IMR-90 (cell line): Measurements from ENCODE around the gene DISC1. TPM values are rescaled to one million over a fixed set of nuclear protein-coding genes. Genes with fewer than 3 reads are reported as not detected.

Experiments used
- ATAC-seq: fragments of 200-7000 bp; cut with Tn5 transposase; 2 replicates; pipeline ENCODE4 v1.9.1; 2020; ENCODE audit warnings: low read depth, mild to moderate bottlenecking, moderate library complexity
- BruUV-seq: library from RNA; stranded (reverse); fragments of 400-500 nt; replicated peaks from 2 replicates; lab custom pipeline; 2021; lab: Mats Ljungman, UMichigan
- CTCF ChIA-PET: fragments of 300-600 bp; formaldehyde crosslinking; extraction: SDS; loops from one replicate; lab custom pipeline; 2021; ENCODE audit warnings: antibody characterized with exemption; lab: Yijun Ruan, JAX
- POLR2A ChIA-PET: fragments of 300-600 bp; sonication (Branson Sonifier 250); formaldehyde crosslinking; loops from one replicate; lab custom pipeline; 2022; ENCODE audit warnings: antibody characterized with exemption; ENCODE audit not compliant: unreplicated experiment; lab: Charles Lee
- DNase-seq: peaks from one replicate; pipeline ENCODE4 v3.0.0; 2013
- H2AFZ ChIP-seq: replicated peaks from 2 replicates; pipeline ENCODE3; 2013; ENCODE audit warnings: low read length, mild to moderate bottlenecking; ENCODE audit not compliant: poor library complexity
- H2AK5ac ChIP-seq: 2 replicates; pipeline ENCODE4 v1.6.1; 2013; ENCODE audit warnings: low read depth, low read length, inconsistent platforms
- H2AK9ac ChIP-seq: replicated peaks from 2 replicates; pipeline ENCODE3; 2013; ENCODE audit warnings: mild to moderate bottlenecking, low read depth, low read length, moderate library complexity; ENCODE audit not compliant: poor library complexity
- H2BK120ac ChIP-seq: 2 replicates; pipeline ENCODE4 v1.6.1; 2013; ENCODE audit warnings: low read depth, low read length, inconsistent platforms
- H2BK15ac ChIP-seq: 3 replicates; pipeline ENCODE4 v1.6.1; 2013; ENCODE audit warnings: low read depth, low read length, inconsistent platforms
- H2BK20ac ChIP-seq: 2 replicates; pipeline ENCODE4 v1.6.1; 2013; ENCODE audit warnings: low read depth, mild to moderate bottlenecking, inconsistent platforms, low read length, moderate library complexity
- H2BK5ac ChIP-seq: 2 replicates; pipeline ENCODE4 v1.6.1; 2013; ENCODE audit warnings: mild to moderate bottlenecking, low read depth, low read length, inconsistent platforms; ENCODE audit not compliant: poor library complexity, severe bottlenecking
- H3K14ac ChIP-seq: replicated peaks from 2 replicates; pipeline ENCODE4 v1.6.1; 2013; ENCODE audit warnings: low read depth, low read length, inconsistent platforms
- H3K18ac ChIP-seq: 2 replicates; pipeline ENCODE4 v1.6.1; 2013; ENCODE audit warnings: low read depth, low read length, control low read depth
- H3K23ac ChIP-seq: 2 replicates; pipeline ENCODE4 v1.6.1; 2013; ENCODE audit warnings: low read depth, low read length, inconsistent platforms
- H3K27ac ChIP-seq: 2 replicates; pipeline ENCODE4 v1.5.1; 2013; ENCODE audit warnings: mild to moderate bottlenecking, control low read depth, low read length; ENCODE audit not compliant: insufficient read depth
- H3K27me3 ChIP-seq: 2 replicates; pipeline ENCODE4 v1.6.1; 2013; ENCODE audit warnings: low read length; ENCODE audit not compliant: control insufficient read depth, insufficient read depth
- H3K36me3 ChIP-seq: 2 replicates; pipeline ENCODE4 v1.6.1; 2013; ENCODE audit warnings: low read length, mixed read lengths; ENCODE audit not compliant: control insufficient read depth, insufficient read depth
- H3K4ac ChIP-seq: 2 replicates; pipeline ENCODE4 v1.6.1; 2013; ENCODE audit warnings: low read depth, low read length, inconsistent platforms
- H3K4me1 ChIP-seq: 2 replicates; pipeline ENCODE4 v1.6.1; 2013; ENCODE audit warnings: low read length, mixed read lengths; ENCODE audit not compliant: control insufficient read depth, insufficient read depth
- H3K4me2 ChIP-seq: 2 replicates; pipeline ENCODE4 v1.6.1; 2013; ENCODE audit warnings: low read depth, mild to moderate bottlenecking, control low read depth, low read length, moderate library complexity
- H3K4me3 ChIP-seq: 2 replicates; pipeline ENCODE4 v1.5.1; 2013; ENCODE audit warnings: low read depth, mild to moderate bottlenecking, control low read depth, low read length, moderate library complexity; ENCODE audit not compliant: insufficient read depth
- H3K56ac ChIP-seq: 2 replicates; pipeline ENCODE4 v1.6.1; 2013; ENCODE audit warnings: low read length, inconsistent platforms; ENCODE audit not compliant: insufficient read depth; ENCODE audit errors: extremely low read depth
- H3K79me1 ChIP-seq, 2 experiments: 2 replicates each; pipeline ENCODE4 v1.6.1; 2013; ENCODE audit warnings: low read length in 2 of 2, inconsistent platforms in 1 of 2, low read depth in 1 of 2
- H3K9ac ChIP-seq: 2 replicates; pipeline ENCODE4 v1.6.1; 2013; ENCODE audit warnings: low read depth, low read length, control low read depth
- H3K9me1 ChIP-seq: 2 replicates; pipeline ENCODE4 v1.6.1; 2013; ENCODE audit warnings: low read length, inconsistent platforms; ENCODE audit not compliant: insufficient read depth
- H3K9me3 ChIP-seq: 2 replicates; pipeline ENCODE4 v1.6.1; 2013; ENCODE audit warnings: low read length; ENCODE audit not compliant: control insufficient read depth, insufficient read depth
- H4K20me1 ChIP-seq: 2 replicates; pipeline ENCODE4 v1.6.1; 2013; ENCODE audit warnings: low read length, inconsistent platforms; ENCODE audit not compliant: insufficient read depth
- H4K5ac ChIP-seq: 2 replicates; pipeline ENCODE4 v1.6.1; 2013; ENCODE audit warnings: mild to moderate bottlenecking, low read depth, low read length, control low read depth
- H4K8ac ChIP-seq, 2 experiments: 2 replicates each; pipeline ENCODE4 v1.6.1; 2013; ENCODE audit warnings: low read depth in 2 of 2, low read length in 2 of 2, control low read depth in 1 of 2, inconsistent platforms in 1 of 2
- H4K91ac ChIP-seq: 2 replicates; pipeline ENCODE4 v1.6.1; 2013; ENCODE audit warnings: low read depth, low read length, inconsistent platforms; ENCODE audit not compliant: insufficient read depth
- CEBPB ChIP-seq: IDR thresholded peaks from 2 replicates; pipeline ENCODE4 v1.6.1; 2012; ENCODE audit warnings: low read depth, low read length, improper control_type of control experiment
- ELK1 ChIP-seq: fragments of 150-350 bp; IDR thresholded peaks from 2 replicates; pipeline ENCODE4 v1.6.1; 2016; ENCODE audit warnings: low read depth, mild to moderate bottlenecking, low read length, moderate library complexity, borderline replicate concordance
- FOS ChIP-seq: fragments of 150-350 bp; IDR thresholded peaks from 2 replicates; pipeline ENCODE4 v1.6.1; 2016; ENCODE audit warnings: low read depth, low read length
- MAFK ChIP-seq: IDR thresholded peaks from 2 replicates; pipeline ENCODE4 v1.6.1; 2012; ENCODE audit warnings: low read depth, low read length, improper control_type of control experiment
- MAZ ChIP-seq: IDR thresholded peaks from 2 replicates; pipeline ENCODE4 v1.6.1; 2012; ENCODE audit warnings: low read depth, mild to moderate bottlenecking, low read length, improper control_type of control experiment, moderate library complexity, borderline replicate concordance
- NFE2L2 ChIP-seq: fragments of 150-350 bp; IDR thresholded peaks from 2 replicates; pipeline ENCODE4 v1.6.1; 2016; ENCODE audit warnings: low read depth, mild to moderate bottlenecking, low read length
- POLR2A ChIP-seq: IDR thresholded peaks from 2 replicates; pipeline ENCODE4 v1.6.1; 2012; ENCODE audit warnings: mild to moderate bottlenecking, low read depth, low read length
- RAD21 ChIP-seq: IDR thresholded peaks from 2 replicates; pipeline ENCODE4 v1.6.1; 2012; ENCODE audit warnings: low read length, improper control_type of control experiment
- RFX5 ChIP-seq: IDR thresholded peaks from 2 replicates; pipeline ENCODE4 v1.8.0; 2012; ENCODE audit warnings: low read depth, mild to moderate bottlenecking, low read length, moderate library complexity
- USF2 ChIP-seq: fragments of 150-350 bp; IDR thresholded peaks from 2 replicates; pipeline ENCODE4 v1.6.1; 2017; ENCODE audit warnings: mild to moderate bottlenecking, antibody characterized with exemption, low read length, low read depth
- WGBS, 2 experiments: methylation state at CpG; one replicate each; pipeline versions ENCODE4 v1.1.5 to v1.1.7; 2013; ENCODE audit warnings: missing lambda C conversion rate in 2 of 2; ENCODE audit not compliant: insufficient read length in 1 of 2; ENCODE audit errors: extremely low coverage in 2 of 2; 5-methylcytosine and 5-hydroxymethylcytosine counted together
- dilution Hi-C: fragments of 300-500 bp; cut with HindIII; formaldehyde crosslinking; loops from one replicate; pipeline ENCODE4 v1.14.3; 2018; ENCODE audit warnings: low sequenced_read_pairs; ENCODE audit not compliant: unreplicated experiment
- in situ Hi-C: fragments of 300-500 bp; cut with MboI; formaldehyde crosslinking; loops from 3 replicates; pipeline ENCODE4 v1.14.3; 2019; ENCODE audit warnings: low sequenced_read_pairs, inconsistent platforms, mixed read lengths
- intact Hi-C: fragments of 100-400 bp; cut with micrococcal nuclease; formaldehyde crosslinking; loops from 2 replicates; pipeline ENCODE4 v1.10.0; 2022
- polyA plus RNA-seq, 3 experiments: library from polyadenylated mRNA; depleted of rRNA; stranded (reverse); fragments of >200 nt; gene quantifications; 2 replicates each; pipeline ENCODE4 v1.2.3, GENCODE V29; 2012; ENCODE audit warnings: low replicate concordance in 1 of 3
- total RNA-seq: library from RNA; depleted of rRNA; stranded (reverse); fragments of >200 nt; gene quantifications from 2 replicates; pipeline ENCODE4 v1.2.3, GENCODE V29; 2012

The DISC1 gene
- total and polyA plus RNA-seq, 2 of the 4 experiments (the other 2 are of a cell fraction): 2.2 to 7.0 TPM

- no CpG with 5 or more reads among the region's 3 CpGs for WGBS, 2 experiments
- H4K20me1 ChIP-seq: no peaks in the 10 kb centered on the region
- no peak overlapping the region for H2AFZ ChIP-seq
- intact Hi-C loops (no loop called here), in situ Hi-C loops (no loop called here), dilution Hi-C loops (no loop called here)
- H2BK20ac ChIP-seq: no peak overlapping the region
- H4K8ac ChIP-seq: no peak overlapping the region
- no peak overlapping the region for H2BK120ac ChIP-seq
- no peaks in the 10 kb centered on the region for H3K79me1 ChIP-seq
- H3K9me3 ChIP-seq: no peaks in the 10 kb centered on the region
- DNase-seq (no peak), ATAC-seq (no peak)
- no peak overlapping the region for H4K5ac ChIP-seq
- no peak overlapping the region for H2BK5ac ChIP-seq
- H3K4me1 ChIP-seq: peaks cover 2% of the 10 kb centered on the region
- H3K18ac ChIP-seq: no peak overlapping the region
- ChIA-PET POLR2A (no interaction called here), CTCF (no interaction called here)
- H3K23ac ChIP-seq: no peak overlapping the region
- H2BK15ac ChIP-seq: no peak overlapping the region
- no peak overlapping the region for H3K27ac ChIP-seq
- no peak overlapping the region for H3K4ac ChIP-seq
- no peak overlapping the region for H3K4me3 ChIP-seq
- no peak overlapping the region for H3K4me2 ChIP-seq
- no peak overlapping the region for H2AK9ac ChIP-seq
- TF ChIP-seq RAD21 (no peak), CEBPB (no peak), POLR2A (no peak), FOS (no peak), NFE2L2 (no peak), USF2 (no peak), MAFK (no peak), MAZ (no peak), ELK1 (no peak), RFX5 (no peak)
- H3K14ac ChIP-seq: no peak overlapping the region
- H3K9ac ChIP-seq: no peak overlapping the region
- H2AK5ac ChIP-seq: no peak overlapping the region
- no peak overlapping the region for H4K91ac ChIP-seq
- no peaks in the 10 kb centered on the region for H3K36me3 ChIP-seq
- no peak overlapping the region for H3K56ac ChIP-seq
- H3K27me3 ChIP-seq: no peaks in the 10 kb centered on the region
- BruUV-seq: no TSS peak
- H3K9me1 ChIP-seq: peaks cover 8% of the 10 kb centered on the region; the same call in 1 of the 2 replicates
These were observed 299.3 kb downstream of the DISC1 start for GRCh38 chr1:231925864-231926263.
